HG03432 (cell line): ENCODE measurements around the gene ASCC2.

Experiments used
- ATAC-seq: cut with Tn5 transposase; IDR thresholded peaks from one replicate; pipeline ENCODE4 v1.9.1; 2021; ENCODE audit warnings: mild to moderate bottlenecking, moderate library complexity; ENCODE audit not compliant: unreplicated experiment

ASCC2 gene

DNA sequence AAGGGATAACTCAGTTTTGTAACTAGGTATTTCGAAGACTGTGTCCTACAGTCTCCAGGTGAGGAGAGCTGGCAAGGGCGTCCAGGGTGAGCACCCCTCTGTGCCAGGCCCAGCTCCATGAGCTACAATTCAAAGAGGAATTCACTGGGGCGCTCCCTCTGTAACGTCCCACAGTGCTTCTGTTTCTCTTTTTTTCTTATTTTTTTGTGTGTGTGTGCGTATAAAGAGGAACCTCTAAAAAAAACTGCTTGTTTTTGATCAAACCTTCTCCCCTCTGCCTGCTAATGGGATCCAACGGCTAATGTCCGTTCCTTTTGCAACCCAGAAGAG is 17.1 kb downstream of the ASCC2 start:
- no peak for ATAC-seq

DNA sequence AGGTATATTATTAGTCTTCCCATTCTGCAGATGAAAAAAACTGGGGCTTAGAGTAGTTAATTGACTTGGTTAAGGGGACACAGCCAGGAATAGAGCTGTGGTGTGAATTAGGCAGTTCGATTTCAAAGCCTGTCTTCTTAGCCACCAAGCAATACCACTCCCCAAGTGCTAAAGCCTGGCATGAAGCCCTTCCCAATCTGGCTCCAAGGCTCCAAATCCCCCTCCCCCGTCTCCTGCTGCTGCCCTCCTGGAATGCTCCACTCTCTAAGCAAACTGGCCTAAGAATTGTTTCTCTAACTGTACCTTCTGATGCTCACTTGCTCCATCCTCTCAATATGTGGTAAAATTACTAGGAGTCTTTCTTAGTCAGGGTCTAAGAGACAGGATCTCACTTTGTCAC is 18.6 kb downstream of the ASCC2 start:
- no peak for ATAC-seq

DNA sequence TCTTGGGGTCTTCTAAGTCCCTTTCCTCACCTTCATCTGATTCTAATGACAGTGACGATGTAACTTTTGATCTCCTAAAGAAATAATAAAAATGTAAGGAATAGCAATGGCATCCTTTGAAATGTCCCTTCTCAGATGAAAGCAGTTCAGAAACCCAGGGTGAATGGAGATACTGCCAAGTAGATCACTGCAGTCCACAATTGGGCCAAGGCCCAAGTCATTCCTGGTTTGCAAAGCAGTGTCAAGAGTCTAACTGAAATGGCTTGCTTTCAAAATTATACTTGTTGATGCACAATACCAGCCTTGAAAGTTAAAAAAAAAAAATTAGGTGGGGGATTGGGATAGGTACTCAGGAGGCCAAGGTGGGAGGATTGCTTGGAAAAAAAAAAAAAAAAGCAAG is 20.4 kb downstream of the ASCC2 start:
- ATAC-seq = no peak

DNA sequence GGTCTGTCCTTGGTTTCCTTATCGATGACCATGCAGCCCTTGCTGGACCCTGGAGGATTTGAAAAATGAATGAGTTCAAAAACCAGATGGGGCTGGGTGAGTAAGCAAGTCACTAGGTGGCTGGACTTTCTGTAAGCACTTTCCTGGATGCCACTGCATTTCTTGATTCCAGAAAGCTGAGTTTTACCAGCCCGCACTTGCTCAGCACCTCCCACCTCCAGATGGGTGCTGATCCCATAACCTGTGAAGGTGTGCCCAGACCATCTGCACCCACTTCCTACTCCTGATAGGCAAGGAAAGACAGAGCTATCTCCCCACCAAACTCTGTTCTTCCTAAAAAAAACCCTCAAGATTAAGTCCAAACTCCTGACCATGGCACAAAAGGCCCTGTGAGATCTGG is 21.1 kb downstream of the ASCC2 start:
- no peak for ATAC-seq

DNA sequence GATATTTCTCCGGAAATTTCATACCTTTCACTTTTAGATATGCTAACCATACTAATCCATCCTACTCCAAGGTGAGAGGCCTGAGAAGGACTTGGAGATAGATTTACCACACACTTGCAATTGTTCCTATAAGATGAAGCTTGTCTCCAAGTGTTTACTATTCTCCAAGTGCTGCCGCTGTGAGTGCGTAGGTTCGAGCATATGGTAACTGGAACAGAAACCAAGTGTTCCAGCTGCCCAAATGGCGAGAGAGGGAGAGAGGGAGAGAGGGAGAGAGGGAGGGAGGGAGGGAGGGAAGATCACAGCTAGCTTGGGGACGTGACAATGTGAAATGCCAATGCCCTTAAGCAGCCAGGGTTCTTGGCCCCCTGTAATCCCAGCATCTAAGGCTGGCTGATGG is 21.5 kb downstream of the ASCC2 start:
- ATAC-seq = no peak

DNA sequence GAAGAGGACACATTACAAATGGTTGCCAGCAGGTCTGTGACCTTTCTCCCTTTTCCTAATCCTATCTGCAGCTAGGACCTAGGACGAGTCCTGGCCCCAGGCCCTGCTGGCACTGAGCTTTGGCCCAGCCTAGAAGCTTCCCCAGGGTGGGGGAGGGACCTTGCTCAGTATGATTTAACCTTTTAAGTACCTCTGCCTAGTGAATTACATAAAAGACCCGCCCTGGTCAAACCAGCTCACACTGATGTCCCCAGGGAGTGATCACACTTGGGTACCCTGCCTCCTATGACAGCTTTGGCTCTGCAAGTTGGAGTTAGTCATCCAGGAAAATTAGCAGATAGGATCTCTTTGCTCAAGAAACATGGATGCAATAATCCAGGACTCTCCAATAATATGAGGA is 21.9 kb downstream of the ASCC2 start:
- no peak for ATAC-seq

DNA sequence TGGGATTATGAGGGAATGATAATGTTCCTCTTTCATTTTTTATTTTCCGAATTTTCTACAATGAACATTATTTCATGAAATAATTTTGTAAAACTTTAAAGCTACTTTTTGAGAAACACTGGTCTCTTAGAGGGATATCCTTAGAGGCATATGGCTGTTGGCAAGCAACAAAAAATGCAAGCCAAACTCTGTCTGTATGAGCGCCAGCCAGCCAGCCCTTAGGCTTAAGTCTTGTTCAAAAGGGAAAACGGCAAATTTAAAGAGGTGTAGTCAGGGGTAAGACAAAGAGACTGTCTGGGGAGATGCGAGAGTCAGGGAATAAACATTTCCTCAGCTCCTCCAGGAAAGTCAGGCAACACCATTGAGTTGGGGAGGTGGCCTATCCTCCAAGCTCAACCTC is 22.5 kb downstream of the ASCC2 start:
- ATAC-seq = no peak

DNA sequence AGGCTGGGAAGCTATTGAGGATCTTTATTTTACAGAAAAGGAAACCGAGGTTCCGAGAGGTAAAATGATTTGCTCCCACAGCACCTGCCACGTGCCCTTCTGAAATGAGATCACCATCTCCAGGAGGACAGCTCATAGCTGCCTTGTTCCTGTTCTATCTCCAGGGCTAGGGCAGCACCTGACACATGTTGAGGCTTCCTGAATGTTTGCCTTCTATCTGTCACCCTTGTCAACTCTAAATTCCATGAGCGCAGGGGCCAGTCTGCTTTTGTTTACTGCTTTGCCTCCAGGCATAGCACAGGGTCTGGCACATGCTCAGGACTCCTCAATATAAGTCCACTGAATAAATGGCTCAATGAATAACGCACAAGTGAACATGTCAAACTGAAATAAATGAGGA is 24.1 kb downstream of the ASCC2 start:
- ATAC-seq = no peak

DNA sequence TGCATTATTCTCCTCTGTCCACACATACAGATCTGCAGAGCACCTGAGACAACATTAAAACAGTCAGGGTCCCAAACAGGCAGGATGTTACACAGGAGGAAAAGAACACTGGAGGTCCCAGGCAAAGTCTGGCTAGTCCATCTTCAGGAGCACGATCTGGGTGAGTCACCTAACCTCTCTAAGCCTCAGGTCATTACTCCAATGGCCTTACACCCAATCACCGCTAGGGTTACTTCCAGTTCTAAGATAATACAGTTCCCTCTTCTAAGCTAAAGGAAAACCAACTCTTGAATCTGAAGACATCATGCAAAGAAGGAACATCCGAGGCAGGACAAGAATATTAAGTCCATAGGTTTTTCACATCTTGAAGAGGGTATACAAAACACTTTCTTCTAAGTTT is 24.5 kb downstream of the ASCC2 start:
- no peak for ATAC-seq

DNA sequence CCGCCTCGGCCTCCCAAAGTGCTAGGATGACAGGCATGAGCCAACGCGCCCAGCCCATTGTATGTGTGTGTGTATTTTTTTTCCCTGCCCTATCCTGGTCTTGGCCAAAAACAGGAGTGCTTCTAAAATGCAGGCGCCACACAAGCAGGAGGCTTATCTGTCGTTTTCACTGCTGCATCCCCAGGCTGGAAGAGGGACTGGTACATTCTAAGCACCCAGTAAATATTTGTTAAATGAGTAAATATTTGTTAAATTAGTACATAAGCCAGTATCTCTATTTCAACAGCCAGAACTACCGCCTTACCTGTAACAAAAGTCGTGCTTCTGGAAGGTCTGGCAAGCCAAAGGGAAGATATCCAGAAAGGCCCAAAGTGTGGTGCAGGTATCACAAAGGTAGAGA is 24.9 kb downstream of the ASCC2 start:
- ATAC-seq = no peak

DNA sequence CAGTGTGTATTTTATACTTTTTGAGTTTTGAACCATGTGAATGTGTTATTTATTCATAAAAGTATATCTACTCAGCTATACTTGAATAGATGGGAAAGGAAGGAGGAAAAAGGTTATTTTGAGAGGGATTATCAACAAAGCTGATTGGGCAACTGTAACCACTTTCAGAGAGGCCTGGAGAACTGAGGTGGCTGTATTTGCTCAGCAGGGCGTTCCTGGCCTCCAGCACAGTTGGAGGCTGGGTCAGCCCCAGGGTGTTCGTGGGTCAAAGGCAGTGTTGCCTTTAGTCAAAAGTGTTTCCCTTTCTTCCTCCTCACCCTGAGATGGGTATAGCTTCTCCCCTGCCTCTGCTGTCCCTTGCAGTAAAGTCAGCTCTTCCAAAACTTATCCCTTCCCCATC is 26.7 kb downstream of the ASCC2 start:
- ATAC-seq = no peak

DNA sequence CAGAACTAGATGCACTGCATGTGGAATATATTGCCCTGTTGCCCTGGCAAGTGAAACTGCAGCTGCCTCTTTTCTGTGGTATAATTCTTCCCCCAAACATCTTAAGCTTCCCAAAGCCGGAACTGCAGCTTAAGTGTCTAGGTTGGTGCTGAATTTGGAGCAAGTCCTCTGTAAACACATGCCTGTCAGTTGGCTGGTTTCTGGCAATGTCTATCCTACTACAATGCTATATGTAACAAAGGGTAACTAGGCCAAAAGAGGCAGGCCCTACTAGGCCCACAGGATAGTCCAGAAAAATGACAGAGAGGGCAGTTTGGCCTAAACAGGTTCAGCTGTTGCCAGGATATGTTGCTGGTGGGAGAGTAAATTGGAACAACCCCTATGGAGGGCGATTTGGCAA is 27.9 kb downstream of the ASCC2 start:
- ATAC-seq = no peak

DNA sequence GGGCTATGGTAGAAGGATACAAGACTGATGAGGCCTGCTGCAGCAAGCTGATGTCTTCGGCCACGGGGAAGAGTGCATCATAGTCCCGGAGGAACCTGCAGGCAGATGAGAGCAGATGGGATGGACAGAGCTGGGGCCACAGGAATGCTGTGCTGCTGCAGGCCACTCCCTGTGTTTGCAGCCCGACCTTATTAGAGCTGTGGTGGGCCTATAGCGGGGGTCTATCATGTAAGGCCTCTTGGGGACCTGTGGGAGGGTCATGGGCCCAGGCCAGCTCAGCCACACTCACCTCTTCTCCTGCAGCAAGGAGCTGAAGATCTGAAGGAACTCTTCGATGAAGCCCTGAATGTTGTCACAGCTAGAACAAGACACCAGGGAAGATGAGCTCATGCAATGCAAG is 31.9 kb downstream of the ASCC2 start:
- no peak for ATAC-seq

DNA sequence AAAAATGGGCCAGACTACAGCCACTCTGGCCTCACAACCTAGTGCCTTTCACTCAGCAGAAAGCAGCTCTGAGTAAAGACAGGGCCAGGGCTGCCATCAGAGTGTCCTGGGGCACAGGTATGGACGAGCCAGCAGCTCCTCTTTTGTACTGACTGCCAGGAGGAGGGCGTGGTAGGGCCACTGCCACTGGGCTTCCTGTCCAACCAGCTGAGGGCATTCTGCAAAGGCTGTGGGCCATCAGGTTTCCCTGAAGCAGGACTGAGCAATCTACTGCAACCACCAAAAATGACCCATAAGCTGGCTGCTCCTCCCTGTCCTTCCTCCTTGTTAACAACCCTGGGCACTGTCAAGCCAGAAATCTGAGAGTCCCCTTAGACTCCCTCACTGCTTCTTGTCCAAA is 33.1 kb downstream of the ASCC2 start:
- no peak for ATAC-seq

DNA sequence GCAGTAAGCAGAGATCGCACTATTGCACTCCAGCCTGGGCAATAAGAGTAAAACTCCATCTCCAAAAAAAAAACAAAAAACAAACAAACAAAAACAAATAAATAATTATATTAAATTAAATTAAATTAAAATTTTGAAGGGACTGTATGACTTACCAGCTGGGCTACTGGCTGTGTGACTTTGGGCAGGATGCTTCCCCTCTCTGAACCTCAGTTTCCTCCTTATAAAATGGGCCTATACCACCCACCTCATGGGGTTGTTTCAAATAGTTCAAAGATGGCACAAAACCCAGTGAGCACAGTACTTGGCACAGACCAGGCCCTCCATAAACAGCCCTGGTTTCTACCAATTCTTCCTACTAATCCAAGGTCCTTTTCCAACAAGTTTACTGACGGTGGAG is 34.9 kb downstream of the ASCC2 start:
- ATAC-seq = no peak

DNA sequence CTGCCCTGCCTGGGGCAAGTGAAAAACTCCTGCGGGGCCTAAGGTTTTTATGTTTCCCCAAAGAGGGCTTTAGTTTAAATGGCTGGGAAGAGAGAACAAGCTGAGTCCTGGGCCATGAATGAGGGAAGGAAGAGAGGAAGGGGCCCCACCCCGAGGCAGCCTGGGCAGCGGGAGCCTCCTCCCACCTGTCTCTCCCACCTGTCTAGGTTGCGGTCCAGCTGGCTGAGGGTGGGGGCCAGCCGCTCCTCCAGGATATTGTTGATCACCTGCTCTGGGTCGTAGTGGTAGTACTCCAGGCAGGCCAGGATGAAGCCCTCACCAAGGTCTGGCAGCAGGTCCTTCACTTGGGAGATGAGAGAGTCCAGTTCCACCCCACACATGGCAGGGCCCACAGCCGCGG is 36.3 kb downstream of the ASCC2 start:
- no peak for ATAC-seq

DNA sequence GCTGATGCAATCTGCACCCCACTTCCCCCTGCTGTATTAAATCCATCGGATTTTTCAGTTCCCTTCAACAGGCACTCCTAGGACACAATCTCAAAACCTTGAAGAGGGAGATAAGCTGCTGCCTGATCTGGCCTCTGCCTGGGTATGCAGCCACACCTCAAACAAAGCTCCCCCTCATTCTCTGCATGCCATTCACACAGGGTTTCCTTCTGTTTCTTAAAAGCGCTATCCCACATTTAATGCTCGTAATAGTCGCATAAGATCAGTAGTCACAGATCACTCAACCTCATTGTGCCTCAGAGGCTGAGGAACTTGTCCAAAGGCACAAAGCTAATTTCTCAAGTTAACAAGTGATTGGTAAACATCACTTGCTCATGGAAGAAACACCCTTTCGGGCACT is 36.9 kb downstream of the ASCC2 start:
- no peak for ATAC-seq

DNA sequence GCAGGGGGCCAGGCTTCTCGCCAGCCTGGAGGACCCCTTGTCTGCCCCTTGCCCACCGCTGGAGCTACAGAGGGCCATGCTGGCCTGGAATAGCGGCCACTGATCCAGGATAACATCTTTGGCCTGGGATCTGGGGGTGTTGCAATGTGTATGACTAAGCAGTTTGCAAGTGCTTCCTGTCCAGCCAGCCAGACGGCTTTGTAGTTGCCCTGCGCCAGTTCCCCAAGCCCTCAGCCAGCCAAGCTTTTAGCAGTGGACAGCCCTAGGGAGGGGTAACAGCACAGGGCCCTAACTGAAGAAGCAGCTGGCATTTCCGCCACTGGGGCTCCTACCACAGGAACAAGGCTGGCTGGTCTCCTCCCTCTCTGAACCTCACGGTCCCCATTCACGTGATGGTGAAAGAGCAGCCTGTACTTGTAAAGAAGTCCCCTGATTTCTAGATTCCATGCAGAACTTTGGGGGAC is 38.8 kb downstream of the ASCC2 start:
- no peak for ATAC-seq

DNA sequence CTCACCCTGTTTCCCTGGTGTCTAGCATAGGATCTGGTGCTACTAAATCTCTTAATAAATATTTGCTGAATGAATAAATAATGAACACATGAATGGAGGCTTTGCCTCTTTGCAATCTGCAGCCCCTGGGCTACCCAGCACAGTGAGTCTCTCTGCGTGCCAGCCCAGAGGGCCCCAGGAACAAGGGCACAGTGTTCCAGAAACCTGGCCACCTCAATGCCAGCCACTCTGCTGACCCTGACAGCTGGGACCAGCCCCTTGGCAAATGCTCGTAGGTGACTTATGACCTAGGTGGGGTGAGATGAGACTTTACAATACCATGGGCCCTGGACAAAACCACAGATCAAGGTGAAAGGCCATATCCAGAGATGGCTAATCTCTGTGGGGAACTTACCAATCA is 39.3 kb downstream of the ASCC2 start:
- no peak for ATAC-seq

DNA sequence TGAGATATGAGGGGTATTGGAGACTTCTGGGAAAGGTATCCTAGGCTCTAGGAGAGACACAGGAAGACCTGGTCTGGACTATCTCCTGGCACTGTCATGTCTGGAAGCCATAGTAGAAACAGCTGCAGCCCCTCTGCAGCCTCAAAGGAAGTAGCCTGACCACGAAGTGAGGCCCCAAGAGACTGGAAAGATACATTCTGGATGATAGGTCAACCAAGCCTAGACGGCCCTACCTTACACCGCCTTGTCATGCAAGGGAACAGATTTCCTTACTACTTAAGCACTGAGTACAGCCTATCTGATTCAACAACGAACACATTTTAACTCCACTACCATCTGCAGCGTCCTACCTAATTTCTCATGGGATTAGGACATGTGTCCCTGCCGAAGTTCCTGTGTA is 39.8 kb downstream of the ASCC2 start:
- ATAC-seq = no peak

DNA sequence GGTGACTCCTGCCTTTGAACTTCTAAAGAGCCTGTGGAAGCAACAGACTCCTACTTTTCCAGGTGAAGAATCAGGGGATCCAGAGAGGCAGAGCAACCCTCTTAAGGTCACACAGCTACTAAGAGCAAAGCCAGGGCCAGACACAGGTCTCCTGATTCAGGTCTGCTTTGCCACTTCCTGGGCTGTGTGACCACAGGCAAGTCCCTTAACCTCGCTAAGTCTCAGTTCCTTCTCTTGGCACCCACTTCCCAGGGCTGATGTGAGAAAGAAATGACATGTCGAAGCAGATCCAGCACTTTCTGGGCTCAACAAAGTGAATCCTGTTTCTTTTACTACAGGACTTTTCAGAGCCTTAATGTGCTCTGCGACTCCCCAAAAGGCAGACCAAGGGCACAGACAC is 40.7 kb downstream of the ASCC2 start:
- ATAC-seq = no peak

DNA sequence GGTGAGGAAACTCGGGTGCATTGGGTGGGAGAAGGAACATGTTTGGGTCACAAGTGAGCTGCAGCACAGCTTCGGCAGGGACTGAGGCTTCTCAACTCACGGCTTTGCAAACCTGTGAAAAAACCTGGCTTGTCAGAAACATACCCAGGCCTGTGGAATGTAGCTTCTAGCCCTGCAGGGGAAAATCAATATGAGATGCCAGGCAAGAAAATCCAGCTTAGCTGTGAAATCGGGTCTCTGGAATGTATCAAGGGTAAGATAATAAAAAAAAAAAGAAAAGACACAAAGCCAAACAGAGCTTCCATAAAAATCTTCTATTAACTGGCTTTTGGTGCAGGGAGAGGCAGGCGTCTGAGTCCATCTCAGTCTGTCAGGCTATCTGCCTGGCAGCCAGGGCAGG is 42.4 kb downstream of the ASCC2 start:
- no peak for ATAC-seq

DNA sequence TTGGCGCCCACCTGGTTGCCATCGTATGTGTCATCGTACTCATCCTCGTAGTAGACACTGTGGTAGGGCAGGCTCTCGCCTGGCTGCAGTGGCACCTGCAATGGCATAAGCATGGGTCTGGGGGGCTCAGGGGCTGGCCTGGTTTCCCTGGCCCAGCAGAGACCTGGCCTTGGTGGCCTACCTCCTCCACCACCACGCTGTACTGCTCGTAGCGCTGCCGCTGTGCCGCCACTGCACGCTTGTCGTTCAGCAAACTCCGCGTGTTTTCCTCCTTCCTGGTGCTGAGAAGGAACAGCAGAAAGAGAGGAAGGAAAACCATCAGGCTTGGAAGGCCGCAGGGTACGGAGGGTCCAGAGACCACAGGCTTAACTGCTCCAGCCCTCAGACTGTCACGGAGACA is 44.7 kb downstream of the ASCC2 start:
- no peak for ATAC-seq

DNA sequence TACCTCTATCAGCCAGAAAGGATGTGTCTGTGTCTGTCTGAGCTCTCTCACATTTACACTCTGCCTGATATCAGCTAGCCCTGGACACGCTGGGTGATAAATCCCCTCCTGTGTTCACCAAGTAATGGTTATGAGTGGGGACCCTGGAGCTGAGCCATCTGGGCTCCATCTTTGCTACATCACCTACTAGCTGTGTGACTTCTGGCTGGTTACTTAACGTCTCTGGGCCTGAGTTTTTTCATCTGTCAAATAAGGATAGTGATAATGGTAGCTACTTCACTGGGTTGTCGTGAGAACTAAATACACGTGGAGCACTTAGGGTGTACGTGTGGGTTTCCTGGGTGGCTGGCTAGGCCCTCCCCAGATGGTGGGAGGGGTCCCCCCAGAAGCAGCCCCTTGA is 48.0 kb downstream of the ASCC2 start:
- no peak for ATAC-seq
